Ascending aorta (tissue), 2 donors: ENCODE results near the gene GATAD2A. TPM values are rescaled to one million over a fixed set of nuclear protein-coding genes. Genes with fewer than 3 reads are reported as not detected.

ENCODE experiments used
- DNase-seq, 2 donors: peaks; one replicate each; pipeline ENCODE4 v3.0.0-alpha.2; 2019; ENCODE audit warnings: low spot score in 2 of 2
- H3K27ac ChIP-seq, 2 donors: fragments of 200-600 bp; sonication (generic); one replicate each; pipeline ENCODE4 v1.5.1; 2016 to 2017; ENCODE audit warnings: mild to moderate bottlenecking in 1 of 2
- H3K27me3 ChIP-seq: fragments of 200-600 bp; sonication (generic); one replicate; pipeline ENCODE4 v1.5.1; 2017
- H3K36me3 ChIP-seq, 2 donors: fragments of 200-600 bp; sonication (generic); one replicate each; pipeline ENCODE4 v1.5.1; 2016
- H3K4me1 ChIP-seq, 2 donors: fragments of 200-600 bp; sonication (generic); one replicate each; pipeline ENCODE4 v1.5.1; 2016 to 2017; ENCODE audit warnings: mild to moderate bottlenecking in 1 of 2
- H3K4me3 ChIP-seq, 2 donors: fragments of 200-600 bp; sonication (generic); one replicate each; pipeline ENCODE4 v1.5.1; 2016 to 2017; ENCODE audit warnings: mild to moderate bottlenecking in 1 of 2
- H3K9me3 ChIP-seq, 2 donors: fragments of 200-600 bp; sonication (generic); one replicate each; pipeline ENCODE4 v1.5.1; 2016
- CTCF ChIP-seq, 3 experiments: fragments of 200-600 bp in 2 of 3; fragments of 450-650 bp in 1 of 3; sonication (generic) in 2 of 3; IDR thresholded peaks; one replicate each; pipeline ENCODE4 v1.5.1; 2016 to 2019; ENCODE audit warnings: antibody characterized with exemption in 3 of 3, mild to moderate bottlenecking in 1 of 3, moderate library complexity in 1 of 3
- intact Hi-C: fragments of 100-400 bp; cut with DNase I; formaldehyde crosslinking; loops from one replicate; pipeline ENCODE4 v1.15.1; 2023
- total RNA-seq: library from RNA; depleted of rRNA; stranded (reverse); fragments of >200 nt; gene quantifications from one replicate; pipeline ENCODE4 v1.1.0, GENCODE V29; 2016

The GATAD2A gene
- total RNA-seq, 1 donor from 2014 or later, result 63.3 TPM

DNA sequence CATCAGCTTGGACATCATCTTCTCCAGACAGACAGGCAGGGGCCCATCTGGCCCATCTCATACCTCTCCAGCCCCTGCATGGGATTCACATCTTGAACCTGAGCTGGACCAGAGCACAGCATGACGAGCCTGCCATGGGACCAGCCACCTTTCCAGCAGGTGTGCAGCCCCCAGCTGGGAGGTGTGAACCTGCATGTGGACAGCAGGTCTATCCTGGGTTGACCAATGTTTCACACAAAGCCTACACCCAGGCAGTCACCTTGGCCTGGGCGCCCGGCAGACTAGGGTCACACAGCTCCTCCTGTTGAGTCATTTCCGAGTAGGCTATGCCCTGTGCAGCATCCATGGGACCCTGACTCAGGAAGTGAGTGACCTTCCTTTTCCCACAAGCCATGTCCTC is 43.4 kb upstream of the GATAD2A start:
- TF ChIP-seq CTCF (IDR thresholded peaks at IDR 0.05), result no peak
- no peak for DNase-seq
- intact Hi-C loops, result no loop called here

DNA sequence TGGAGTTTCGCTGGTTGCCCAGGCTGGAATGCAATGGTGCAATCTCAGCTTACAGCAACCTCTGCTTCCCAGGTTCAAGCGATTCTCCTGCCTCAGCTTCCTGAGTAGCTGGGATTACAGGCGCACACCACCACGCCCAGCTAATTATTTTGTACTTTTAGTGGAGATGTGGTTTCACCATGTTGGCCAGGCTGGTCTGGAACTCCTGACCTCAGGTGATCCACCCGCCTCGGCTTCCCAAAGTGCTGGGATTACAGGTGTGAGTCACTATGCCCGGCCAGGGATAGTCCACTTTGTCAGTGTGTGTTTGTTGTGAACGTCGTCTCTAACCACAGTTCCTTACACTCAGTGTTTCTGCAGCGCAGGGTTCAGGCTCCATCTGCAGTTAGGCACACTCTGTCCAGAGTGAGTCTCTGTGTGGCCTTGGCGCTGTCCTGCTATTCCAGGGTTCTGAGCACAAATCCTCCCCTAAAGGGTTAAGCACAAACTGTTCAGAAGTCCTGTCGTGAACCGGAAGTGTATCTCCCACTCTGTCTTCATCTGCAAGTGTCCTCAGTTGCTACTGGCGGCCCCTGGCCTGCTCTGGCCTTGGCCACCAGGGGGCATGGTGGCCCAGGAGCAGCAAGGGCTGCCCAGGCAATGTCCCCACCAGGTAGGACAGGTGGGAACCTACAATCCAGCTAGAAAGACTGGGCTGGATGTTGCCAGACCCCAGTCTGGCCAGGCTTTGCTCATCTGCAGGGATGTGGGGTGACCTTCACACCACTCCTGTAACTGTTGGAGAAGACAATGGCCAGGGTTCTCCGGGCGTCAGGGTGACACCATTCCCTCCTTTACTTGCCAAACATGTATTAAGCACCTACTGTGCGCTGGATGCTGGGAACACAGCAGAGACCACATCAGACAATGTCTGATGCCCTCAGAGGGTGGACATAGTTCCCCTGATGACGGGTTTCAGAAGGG is 38.8 kb upstream of the GATAD2A start:
- intact Hi-C loops, result loop anchor here (1.0 to 2.0 kb wide), 3 partner anchors 20 to 124 kb away; no protein-coding TSS in a partner anchor
- H3K27ac ChIP-seq, result no peak overlapping the region
- no peaks in the 10 kb centered on the region for H3K27me3 ChIP-seq
- no peak overlapping the region for H3K4me3 ChIP-seq
- H3K4me1 ChIP-seq, result peaks cover 0 to 2% of the 10 kb centered on the region in 2 donors
- H3K9me3 ChIP-seq, result no peaks in the 10 kb centered on the region
- TF ChIP-seq CTCF (IDR thresholded peaks at IDR 0.05), result peak; percentile 91 to 95 (median 92)
- DNase-seq, result peak in 1 of 2 donors; percentile 84
- no peaks in the 10 kb centered on the region for H3K36me3 ChIP-seq

More for the DNA sequence above, 43.4 kb upstream of the GATAD2A start:
- Histone ChIP-seq H3K4me1 (peaks cover 0 to 2% of the 10 kb centered on the region in 2 donors), H3K4me3 (no peak overlapping the region), H3K9me3 (no peaks in the 10 kb centered on the region), H3K36me3 (peaks cover 3 to 12% of the 10 kb centered on the region in 2 donors), H3K27me3 (no peaks in the 10 kb centered on the region), H3K27ac (no peak overlapping the region)

- intact Hi-C loops, result no loop called here
- H3K4me3 ChIP-seq, result no peak overlapping the region
- DNase-seq, result no peak
These were observed 37.4 kb upstream of the GATAD2A start for GRCh38 chr19:19368087-19368486.

DNA sequence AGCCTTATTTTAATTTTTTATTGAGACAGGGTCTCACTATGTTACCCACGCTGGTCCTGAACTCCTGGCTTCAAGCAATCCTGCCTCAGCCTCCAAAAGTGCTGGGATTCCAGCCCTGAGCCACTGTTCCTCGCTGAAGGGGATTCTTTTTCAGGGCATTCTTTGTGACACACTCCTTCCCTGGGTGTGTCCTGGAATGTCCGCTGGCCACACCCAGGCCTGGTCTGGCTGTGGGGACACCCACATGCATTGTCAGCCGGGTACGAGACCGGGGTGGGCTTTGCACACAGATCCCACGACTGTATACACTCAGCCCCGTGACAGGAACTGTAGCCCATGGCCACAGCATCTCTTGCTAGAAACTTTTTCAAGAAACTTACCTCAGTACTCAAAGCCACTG is 34.4 kb upstream of the GATAD2A start:
- intact Hi-C loops, result no loop called here
- TF ChIP-seq CTCF (IDR thresholded peaks at IDR 0.05), result no peak
- DNase-seq, result no peak

More at GRCh38 chr19:19368087-19368486, 37.4 kb upstream of the GATAD2A start:
- peaks cover 0 to 2% of the 10 kb centered on the region in 2 donors for H3K4me1 ChIP-seq
- H3K9me3 ChIP-seq, result no peaks in the 10 kb centered on the region
- no peaks in the 10 kb centered on the region for H3K27me3 ChIP-seq
- no peak overlapping the region for H3K27ac ChIP-seq
- H3K36me3 ChIP-seq, result no peaks in the 10 kb centered on the region
- TF ChIP-seq CTCF (IDR thresholded peaks at IDR 0.05), result no peak

DNA sequence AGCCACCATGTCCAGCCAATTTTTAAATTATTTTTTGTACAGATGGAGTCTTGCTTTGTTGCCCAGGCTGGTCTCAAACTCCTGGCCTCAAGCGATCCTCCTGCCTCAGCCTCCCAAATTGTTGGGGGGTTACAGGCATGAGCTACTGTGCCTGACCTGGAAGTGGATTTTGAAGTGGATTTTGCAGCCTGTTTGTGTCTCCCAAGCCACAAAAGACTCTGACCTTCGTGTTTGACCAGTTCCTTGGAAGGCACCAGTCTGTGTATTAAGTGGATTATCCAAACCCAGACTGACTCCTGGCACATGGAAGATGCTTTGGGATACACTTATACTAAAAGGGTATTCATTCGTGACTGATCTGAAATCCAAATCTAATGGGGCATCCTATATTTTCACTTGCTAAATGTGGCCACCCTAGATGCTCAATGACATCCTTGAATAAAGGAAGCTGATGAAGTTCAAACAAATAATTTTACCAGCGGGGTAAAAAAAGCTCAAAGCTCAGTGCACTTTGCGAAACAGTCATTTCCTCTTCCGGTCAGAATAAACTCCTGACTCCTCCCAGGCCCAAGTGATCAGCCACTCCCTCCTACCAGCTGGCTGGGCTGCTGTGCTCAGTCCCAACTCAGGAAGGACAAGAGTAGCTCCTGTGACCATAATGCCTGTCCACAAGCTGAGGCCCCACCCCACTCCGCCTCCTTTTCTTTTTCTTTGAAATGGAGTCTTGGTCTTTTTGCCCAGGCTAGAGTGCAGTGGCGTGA is 32.6 kb upstream of the GATAD2A start:
- H3K36me3 ChIP-seq, result no peaks in the 10 kb centered on the region
- H3K27ac ChIP-seq, result peak overlapping the region; percentile 51 to 55
- intact Hi-C loops, result no loop called here
- no peak for TF ChIP-seq CTCF (IDR thresholded peaks at IDR 0.05)
- peaks cover 0 to under 1% of the 10 kb centered on the region in 2 donors for H3K4me1 ChIP-seq
- no peaks in the 10 kb centered on the region for H3K9me3 ChIP-seq
- H3K27me3 ChIP-seq, result no peaks in the 10 kb centered on the region
- peak; percentile 29 to 81 for DNase-seq
- H3K4me3 ChIP-seq, result no peak overlapping the region

More for the DNA sequence above, 34.4 kb upstream of the GATAD2A start:
- no peaks in the 10 kb centered on the region for H3K9me3 ChIP-seq
- no peaks in the 10 kb centered on the region for H3K27me3 ChIP-seq
- no peaks in the 10 kb centered on the region for H3K36me3 ChIP-seq
- H3K4me3 ChIP-seq, result no peak overlapping the region
- no peaks in the 10 kb centered on the region for H3K4me1 ChIP-seq
- no peak overlapping the region for H3K27ac ChIP-seq
